Measurements from ENCODE around the gene CALU. TPM values are rescaled to one million over a fixed set of nuclear protein-coding genes. Genes with fewer than 3 reads are reported as not detected.

Gene CALU
- 118 to 220 TPM (median 154 TPM) in 5 replicates for total RNA-seq (2022; extraction: Qiagen RNA extraction; ENCODE audit: low read depth)

GRCh38 chr7:128739048-128739962 is at the start of gene CALU:
TSS of gene CALU (plus strand) at chr7:128739359. CDS start at chr7:128748584, 9,225 bp downstream.

GRCh38 chr7:128775744-128776474 is 36.8 kb downstream of the CALU start, which contains the start of gene OPN1SW:
TSS of gene OPN1SW (minus strand) at chr7:128775794. CDS start at chr7:128775781, 13 bp downstream.

GRCh38 chr7:128791121-128791971 is 52.2 kb downstream of the CALU start, which contains the start of gene CCDC136:
TSS of gene CCDC136 (plus strand) at chr7:128791968. CDS start at chr7:128792412, 444 bp downstream.

Other genes starting within 250 kb of the CALU start
- 0.42 to 1.4 TPM (median 0.71 TPM) in 5 replicates for gene GARIN1A, start 67.1 kb upstream of the CALU start, total RNA-seq (2022; extraction: Qiagen RNA extraction; ENCODE audit: low read depth)
- gene OPN1SW, start 36.4 kb downstream of the CALU start, total RNA-seq (2022; extraction: Qiagen RNA extraction; ENCODE audit: low read depth) = not detected in 5 replicates
- gene CCDC136, start 52.6 kb downstream of the CALU start, total RNA-seq (2022; extraction: Qiagen RNA extraction; ENCODE audit: low read depth) = 1.6 to 3.2 TPM (median 2.4 TPM) in 5 replicates
- gene FLNC, start 91.0 kb downstream of the CALU start, total RNA-seq (2022; extraction: Qiagen RNA extraction; ENCODE audit: low read depth) = 3.6 to 7.6 TPM (median 5.3 TPM) in 5 replicates
- 250 to 277 TPM (median 267 TPM) in 5 replicates for gene ATP6V1F, start 123.5 kb downstream of the CALU start, total RNA-seq (2022; extraction: Qiagen RNA extraction; ENCODE audit: low read depth)
- 0.08 to 0.18 TPM (median 0.14 TPM) in 5 replicates for gene KCP, start 171.3 kb downstream of the CALU start, total RNA-seq (2022; extraction: Qiagen RNA extraction; ENCODE audit: low read depth)
- gene IRF5, start 198.6 kb downstream of the CALU start, total RNA-seq (2022; extraction: Qiagen RNA extraction; ENCODE audit: low read depth) = 9.7 to 17.2 TPM (median 12.2 TPM) in 5 replicates